ENCODE results near the gene PEX5L.

- TF ChIP-seq CTCF (IDR thresholded peaks at IDR 0.05) (no peak), POLR2AphosphoS5 (IDR thresholded peaks at IDR 0.05) (no peak), POLR2A (IDR thresholded peaks at IDR 0.05) (no peak)
These were observed 267.1 kb downstream of the PEX5L start for GRCh38 chr3:179769411-179770247.

Data from gastroesophageal sphincter (tissue), 3 donors.